Osteoblast (primary cell): ENCODE data around the gene SCN3B. TPM values are rescaled to one million over a fixed set of nuclear protein-coding genes. Genes with fewer than 3 reads are reported as not detected.

ENCODE experiments used
- DNase-seq: peaks from one replicate; pipeline ENCODE4 v3.0.0; 2011; ENCODE audit warnings: low spot score, mixed read lengths; ENCODE audit not compliant: insufficient read length; ENCODE audit errors: missing footprints
- H2AFZ ChIP-seq: 2 replicates; pipeline ENCODE4 v1.6.0; 2011; ENCODE audit warnings: mild to moderate bottlenecking, low read length
- H3K27ac ChIP-seq: 2 replicates; pipeline ENCODE4 v1.5.1; 2011; ENCODE audit warnings: mild to moderate bottlenecking, low read depth, low read length, moderate library complexity
- H3K27me3 ChIP-seq: 2 replicates; pipeline ENCODE4 v1.6.0; 2012; ENCODE audit warnings: mild to moderate bottlenecking, control low read depth, inconsistent platforms, low read length, moderate library complexity; ENCODE audit not compliant: insufficient read depth
- H3K36me3 ChIP-seq: 2 replicates; pipeline ENCODE4 v1.5.1; 2011; ENCODE audit warnings: mild to moderate bottlenecking, low read length, control low read depth, moderate library complexity; ENCODE audit not compliant: insufficient read depth
- H3K4me1 ChIP-seq: 2 replicates; pipeline ENCODE4 v1.5.1; 2011; ENCODE audit warnings: mild to moderate bottlenecking, low read length, control low read depth, moderate library complexity; ENCODE audit not compliant: insufficient read depth
- H3K4me2 ChIP-seq: 2 replicates; pipeline ENCODE4 v1.6.0; 2011; ENCODE audit warnings: mild to moderate bottlenecking, low read length; ENCODE audit not compliant: insufficient read depth
- H3K4me3 ChIP-seq: fragments of 200-600 bp; sonication (generic); 3 replicates; pipeline ENCODE4 v1.5.1; 2012; ENCODE audit warnings: mild to moderate bottlenecking, low read length, inconsistent platforms; ENCODE audit not compliant: insufficient read depth
- H3K79me2 ChIP-seq: 2 replicates; pipeline ENCODE4 v1.6.0; 2012; ENCODE audit warnings: mild to moderate bottlenecking, low read length, control low read depth, inconsistent platforms; ENCODE audit not compliant: insufficient read depth
- H3K9me3 ChIP-seq: 2 replicates; pipeline ENCODE4 v1.5.1; 2011; ENCODE audit warnings: low read depth, low read length, control low read depth
- H4K20me1 ChIP-seq: 2 replicates; pipeline ENCODE4 v1.6.0; 2012; ENCODE audit warnings: mild to moderate bottlenecking, low read length, control low read depth; ENCODE audit not compliant: insufficient read depth
- total RNA-seq: library from RNA; depleted of rRNA; stranded (reverse); fragments of >200 nt; gene quantifications from 2 replicates; pipeline ENCODE4 v1.2.3, GENCODE V29; 2012
- TF ChIP-seq, protein P1 (sequence below): IDR thresholded peaks from 2 replicates; pipeline ENCODE4 v1.5.1; 2011; ENCODE audit warnings: mild to moderate bottlenecking, low read depth, low read length, moderate library complexity; ENCODE audit errors: extremely low read depth

The SCN3B gene
- total RNA-seq, 1 donor = under 0.01 TPM

DNA sequence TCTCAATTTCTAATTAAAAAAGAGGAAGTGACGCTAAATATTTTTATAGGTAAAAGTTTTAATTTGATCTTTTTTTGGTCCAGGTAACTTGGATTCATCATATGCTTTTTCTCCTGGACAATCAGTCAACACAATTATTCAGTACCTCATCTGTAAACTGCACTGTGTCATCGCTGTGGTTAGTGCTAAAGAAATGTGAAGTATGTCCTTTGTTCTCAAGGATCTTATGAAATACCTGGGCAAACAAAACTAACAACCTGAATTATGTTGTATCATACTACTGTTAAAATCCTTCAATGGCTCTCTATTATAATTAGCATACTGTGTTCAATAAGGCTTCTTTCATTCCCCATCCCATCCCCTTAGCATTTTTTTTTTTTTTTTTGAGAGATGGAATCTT, 19.9 kb upstream of the SCN3B start:
- TF ChIP-seq, protein P1, sequence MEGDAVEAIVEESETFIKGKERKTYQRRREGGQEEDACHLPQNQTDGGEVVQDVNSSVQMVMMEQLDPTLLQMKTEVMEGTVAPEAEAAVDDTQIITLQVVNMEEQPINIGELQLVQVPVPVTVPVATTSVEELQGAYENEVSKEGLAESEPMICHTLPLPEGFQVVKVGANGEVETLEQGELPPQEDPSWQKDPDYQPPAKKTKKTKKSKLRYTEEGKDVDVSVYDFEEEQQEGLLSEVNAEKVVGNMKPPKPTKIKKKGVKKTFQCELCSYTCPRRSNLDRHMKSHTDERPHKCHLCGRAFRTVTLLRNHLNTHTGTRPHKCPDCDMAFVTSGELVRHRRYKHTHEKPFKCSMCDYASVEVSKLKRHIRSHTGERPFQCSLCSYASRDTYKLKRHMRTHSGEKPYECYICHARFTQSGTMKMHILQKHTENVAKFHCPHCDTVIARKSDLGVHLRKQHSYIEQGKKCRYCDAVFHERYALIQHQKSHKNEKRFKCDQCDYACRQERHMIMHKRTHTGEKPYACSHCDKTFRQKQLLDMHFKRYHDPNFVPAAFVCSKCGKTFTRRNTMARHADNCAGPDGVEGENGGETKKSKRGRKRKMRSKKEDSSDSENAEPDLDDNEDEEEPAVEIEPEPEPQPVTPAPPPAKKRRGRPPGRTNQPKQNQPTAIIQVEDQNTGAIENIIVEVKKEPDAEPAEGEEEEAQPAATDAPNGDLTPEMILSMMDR = no peak
- H3K36me3 ChIP-seq = no peaks in the 10 kb centered on the region
- peaks cover 22% of the 10 kb centered on the region for H3K27me3 ChIP-seq
- no peak overlapping the region for H2AFZ ChIP-seq
- H3K4me3 ChIP-seq = no peak overlapping the region
- H3K9me3 ChIP-seq = no peaks in the 10 kb centered on the region
- no peaks in the 10 kb centered on the region for H4K20me1 ChIP-seq
- H3K79me2 ChIP-seq = no peaks in the 10 kb centered on the region
- no peak overlapping the region for H3K27ac ChIP-seq
- no peaks in the 10 kb centered on the region for H3K4me1 ChIP-seq
- H3K4me2 ChIP-seq = no peak overlapping the region
- DNase-seq = no peak

DNA sequence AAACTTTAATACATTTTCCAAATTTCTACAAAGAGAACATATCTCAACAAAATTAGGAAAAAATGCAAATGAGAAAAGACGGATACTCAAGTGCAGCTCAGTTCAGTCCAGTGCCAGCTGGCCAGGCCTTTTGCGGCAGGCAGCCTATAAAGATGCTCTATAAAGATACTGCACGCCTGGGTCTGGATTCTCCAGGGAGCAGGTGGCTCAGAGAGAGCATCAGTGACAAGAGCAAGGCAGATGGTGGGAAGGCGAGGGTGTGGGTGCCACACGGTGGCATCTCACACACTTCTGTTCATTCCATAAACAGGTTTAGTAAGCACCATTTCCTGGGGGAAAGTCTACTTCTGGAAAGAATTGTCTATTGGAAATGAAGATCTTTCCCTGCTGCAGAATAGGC, 18.1 kb upstream of the SCN3B start:
- Histone ChIP-seq H4K20me1 (no peaks in the 10 kb centered on the region), H3K4me2 (no peak overlapping the region), H3K79me2 (no peaks in the 10 kb centered on the region), H2AFZ (no peak overlapping the region), H3K4me3 (no peak overlapping the region), H3K9me3 (no peaks in the 10 kb centered on the region), H3K36me3 (no peaks in the 10 kb centered on the region), H3K27ac (no peak overlapping the region), H3K27me3 (peaks cover 22% of the 10 kb centered on the region), H3K4me1 (no peaks in the 10 kb centered on the region)
- TF ChIP-seq, protein P1 = no peak
- no peak for DNase-seq

DNA sequence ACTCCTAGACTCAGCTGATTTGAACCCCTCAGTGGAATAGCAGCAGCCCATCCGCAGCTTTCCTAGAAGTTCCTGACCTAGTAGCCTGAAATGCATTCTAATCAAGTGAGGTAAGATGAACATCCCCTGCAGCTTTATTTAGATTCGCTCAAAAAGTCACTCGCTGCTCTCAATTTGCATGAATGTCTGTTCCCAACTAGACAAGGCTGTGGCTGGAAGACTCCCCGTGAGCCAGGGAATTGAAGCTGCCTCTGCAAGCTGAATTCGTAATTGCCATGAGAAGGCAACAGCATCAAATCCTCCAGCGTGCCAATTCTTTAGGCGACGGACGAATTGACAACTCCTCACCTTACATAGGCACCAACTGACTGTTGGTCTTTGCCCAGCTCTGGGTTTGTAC, 17.1 kb upstream of the SCN3B start:
- no peak overlapping the region for H3K4me2 ChIP-seq
- no peaks in the 10 kb centered on the region for H3K9me3 ChIP-seq
- H3K27me3 ChIP-seq = peaks cover 19% of the 10 kb centered on the region
- no peaks in the 10 kb centered on the region for H3K4me1 ChIP-seq
- TF ChIP-seq, protein P1 = no peak
- H3K27ac ChIP-seq = no peak overlapping the region
- H2AFZ ChIP-seq = no peak overlapping the region
- H3K36me3 ChIP-seq = no peaks in the 10 kb centered on the region
- H3K79me2 ChIP-seq = no peaks in the 10 kb centered on the region
- DNase-seq = no peak
- H4K20me1 ChIP-seq = no peaks in the 10 kb centered on the region
- no peak overlapping the region for H3K4me3 ChIP-seq

DNA sequence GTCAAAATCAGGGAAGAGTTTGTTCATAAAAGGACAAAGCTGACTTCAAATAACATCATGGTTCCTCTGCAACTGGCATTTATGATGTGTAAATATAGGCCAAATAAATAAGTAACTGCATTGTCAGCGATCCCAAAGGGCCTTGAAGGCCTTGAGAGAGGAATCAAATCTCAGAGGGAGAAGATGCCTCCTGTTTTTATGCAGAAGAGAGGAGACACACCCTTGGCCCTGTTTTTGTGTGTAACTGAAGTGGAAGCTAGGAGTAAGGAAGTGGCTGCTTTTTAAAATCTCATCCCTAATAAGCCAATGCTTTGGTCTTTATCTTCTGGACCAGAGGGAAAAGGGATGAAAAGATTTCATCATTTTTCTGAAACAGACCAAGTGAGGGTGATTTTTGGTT, 15.7 kb upstream of the SCN3B start:
- Histone ChIP-seq H4K20me1 (no peaks in the 10 kb centered on the region), H3K4me2 (no peak overlapping the region)
- TF ChIP-seq, protein P1 = no peak

More for the DNA sequence above, 15.7 kb upstream of the SCN3B start:
- Histone ChIP-seq H2AFZ (no peak overlapping the region), H3K4me3 (no peak overlapping the region), H3K36me3 (no peaks in the 10 kb centered on the region), H3K27me3 (peaks cover 19% of the 10 kb centered on the region), H3K9me3 (no peaks in the 10 kb centered on the region), H3K27ac (no peak overlapping the region), H3K4me1 (no peaks in the 10 kb centered on the region), H3K79me2 (no peaks in the 10 kb centered on the region)
- DNase-seq = no peak
